H1 (cell line): ENCODE data around the gene NRSN2. TPM values are rescaled to one million over a fixed set of nuclear protein-coding genes. Genes with fewer than 3 reads are reported as not detected.

Experiments
- CTCF ChIA-PET: fragments of 300-600 bp; sonication (Branson Sonifier 250); formaldehyde crosslinking; loops from one replicate; lab custom pipeline; 2021; ENCODE audit not compliant: partially characterized antibody; lab: Charles Lee
- POLR2A ChIA-PET: fragments of 300-600 bp; sonication (Branson Sonifier 250); formaldehyde crosslinking; loops from one replicate; lab custom pipeline; 2021; ENCODE audit warnings: inconsistent platforms; ENCODE audit not compliant: partially characterized antibody; lab: Charles Lee
- DNase-seq, 2 experiments: peaks; one replicate each; pipeline versions ENCODE4 v3.0.0 to v3.0.0-alpha.2; 2010 to 2022; ENCODE audit warnings: low spot score in 2 of 2, low read depth in 1 of 2, mixed read lengths in 1 of 2
- FAIRE-seq: peaks from 2 replicates; lab custom pipeline; 2011; peaks lifted over from hg19 to GRCh38; lab: Jason Lieb, UNC
- H2AFZ ChIP-seq: 2 replicates; pipeline ENCODE4 v1.8.1; 2012; ENCODE audit warnings: low read length, inconsistent platforms
- H2AK5ac ChIP-seq: 2 replicates; pipeline ENCODE4 v1.6.1; 2013; ENCODE audit warnings: low read depth, low read length
- H2BK120ac ChIP-seq: replicated peaks from 2 replicates; pipeline ENCODE3; 2013; ENCODE audit warnings: low read depth, low read length, inconsistent platforms
- H2BK12ac ChIP-seq: 2 replicates; pipeline ENCODE4 v1.6.1; 2013; ENCODE audit warnings: low read depth, low read length
- H2BK15ac ChIP-seq: 2 replicates; pipeline ENCODE4 v1.6.1; 2013; ENCODE audit warnings: low read length
- H2BK20ac ChIP-seq: 2 replicates; pipeline ENCODE4 v1.6.1; 2013; ENCODE audit warnings: low read length
- H2BK5ac ChIP-seq: 2 replicates; pipeline ENCODE4 v1.6.1; 2013; ENCODE audit warnings: low read depth, low read length
- H3K14ac ChIP-seq: 2 replicates; pipeline ENCODE4 v1.6.1; 2013; ENCODE audit warnings: inconsistent platforms; ENCODE audit not compliant: insufficient read length
- H3K18ac ChIP-seq: 2 replicates; pipeline ENCODE4 v1.6.1; 2013; ENCODE audit warnings: low read length; ENCODE audit errors: extremely low read depth
- H3K23ac ChIP-seq: 2 replicates; pipeline ENCODE4 v1.6.1; 2013; ENCODE audit warnings: inconsistent platforms; ENCODE audit not compliant: insufficient read length
- H3K23me2 ChIP-seq: 2 replicates; pipeline ENCODE4 v1.6.1; 2013; ENCODE audit warnings: low read depth, low read length
- H3K27ac ChIP-seq: 2 replicates; pipeline ENCODE4 v1.6.1; 2011; ENCODE audit warnings: low read depth, low read length, inconsistent platforms
- H3K27me3 ChIP-seq, 4 experiments: replicated peaks in 1 of 4; 1 replicate in 1 of 4; 2 replicates in 3 of 4; pipeline versions ENCODE4 v1.6.1 to v1.8.1; 2011 to 2013; ENCODE audit warnings: low read length in 3 of 4, mild to moderate bottlenecking in 3 of 4, inconsistent platforms in 2 of 4, mixed read lengths in 2 of 4, moderate library complexity in 1 of 4; ENCODE audit not compliant: control insufficient read depth in 3 of 4, insufficient read depth in 3 of 4; ENCODE audit errors: extremely low read depth in 1 of 4
- H3K36me3 ChIP-seq, 4 experiments: 2 replicates each; pipeline versions ENCODE4 v1.6.1 to v1.8.1; 2011 to 2013; ENCODE audit warnings: mild to moderate bottlenecking in 4 of 4, low read length in 3 of 4, moderate library complexity in 2 of 4, control low read depth in 1 of 4, inconsistent platforms in 1 of 4; ENCODE audit not compliant: insufficient read depth in 4 of 4, control insufficient read depth in 2 of 4
- H3K4ac ChIP-seq: replicated peaks from 2 replicates; pipeline ENCODE3; 2013; ENCODE audit warnings: low read length, low read depth, mixed read lengths, inconsistent platforms; ENCODE audit not compliant: insufficient read length
- H3K4me1 ChIP-seq, 4 experiments: replicated peaks in 1 of 4; 1 replicate in 1 of 4; 2 replicates in 3 of 4; pipeline versions ENCODE4 v1.6.1 to v1.8.1; 2011 to 2013; ENCODE audit warnings: low read length in 3 of 4, inconsistent platforms in 2 of 4, mixed read lengths in 1 of 4; ENCODE audit not compliant: insufficient read depth in 4 of 4, control insufficient read depth in 3 of 4
- H3K4me2 ChIP-seq, 2 experiments: 2 replicates each; pipeline versions ENCODE4 v1.6.1 to v1.8.1; 2011 to 2013; ENCODE audit warnings: low read depth in 2 of 2, low read length in 2 of 2, control low read depth in 1 of 2, inconsistent platforms in 1 of 2, mild to moderate bottlenecking in 1 of 2; ENCODE audit not compliant: insufficient read depth in 1 of 2
- H3K4me3 ChIP-seq, 4 experiments: fragments of 200-600, 300-600 bp in 1 of 4; sonication (generic), shearing (Covaris generic), sonication (Bioruptor Twin) in 1 of 4; 2 replicates each; pipeline versions ENCODE4 v1.5.1 to v1.8.1; 2011 to 2016; ENCODE audit warnings: low read length in 4 of 4, low read depth in 3 of 4, control low read depth in 2 of 4, inconsistent platforms in 2 of 4, mild to moderate bottlenecking in 2 of 4, mixed read lengths in 1 of 4, moderate library complexity in 1 of 4; ENCODE audit not compliant: insufficient read depth in 2 of 4; ENCODE audit errors: extremely low read depth in 1 of 4
- H3K56ac ChIP-seq: replicated peaks from 2 replicates; pipeline ENCODE3; 2013; ENCODE audit warnings: low read depth, mild to moderate bottlenecking, mixed read lengths, low read length, inconsistent platforms; ENCODE audit not compliant: insufficient read length
- H3K79me1 ChIP-seq: 2 replicates; pipeline ENCODE4 v1.6.1; 2013; ENCODE audit warnings: low read depth, low read length, control low read depth
- H3K79me2 ChIP-seq, 2 experiments: 2 replicates each; pipeline versions ENCODE4 v1.6.1 to v1.8.1; 2012 to 2013; ENCODE audit warnings: low read length in 2 of 2, mild to moderate bottlenecking in 2 of 2, inconsistent platforms in 1 of 2; ENCODE audit not compliant: insufficient read depth in 2 of 2, control insufficient read depth in 1 of 2
- H3K9ac ChIP-seq, 4 experiments: replicated peaks in 1 of 4; 1 replicate in 1 of 4; 2 replicates in 3 of 4; pipeline versions ENCODE4 v1.6.1 to v1.8.1; 2011 to 2013; ENCODE audit warnings: low read depth in 3 of 4, low read length in 3 of 4, control low read depth in 2 of 4, mild to moderate bottlenecking in 2 of 4, moderate library complexity in 2 of 4, inconsistent platforms in 1 of 4; ENCODE audit errors: extremely low read depth in 1 of 4
- H3K9me3 ChIP-seq, 2 experiments: 2 replicates each; pipeline versions ENCODE4 v1.6.1 to v1.8.1; 2012 to 2013; ENCODE audit warnings: mild to moderate bottlenecking in 2 of 2, moderate library complexity in 2 of 2, control low read depth in 1 of 2, inconsistent platforms in 1 of 2, low read depth in 1 of 2, low read length in 1 of 2, mixed read lengths in 1 of 2; ENCODE audit not compliant: insufficient read depth in 2 of 2
- H4K20me1 ChIP-seq, 2 experiments: replicated peaks in 1 of 2; 2 replicates each; pipeline versions ENCODE3 to v1.8.1; 2011 to 2013; ENCODE audit warnings: inconsistent platforms in 2 of 2, low read length in 2 of 2, mild to moderate bottlenecking in 1 of 2; ENCODE audit not compliant: insufficient read depth in 2 of 2, control insufficient read depth in 1 of 2
- H4K5ac ChIP-seq: 2 replicates; pipeline ENCODE4 v1.6.1; 2013; ENCODE audit warnings: low read length, low read depth, mixed read lengths, inconsistent platforms; ENCODE audit not compliant: insufficient read length
- H4K8ac ChIP-seq: 2 replicates; pipeline ENCODE4 v1.8.0; 2013; ENCODE audit warnings: mild to moderate bottlenecking, moderate library complexity, low read length, inconsistent platforms; ENCODE audit not compliant: insufficient read depth; ENCODE audit errors: extremely low read depth
- H4K91ac ChIP-seq: replicated peaks from 2 replicates; pipeline ENCODE3; 2013; ENCODE audit warnings: low read length, mixed read lengths, inconsistent platforms; ENCODE audit not compliant: insufficient read length
- JUN ChIP-seq: IDR thresholded peaks from 2 replicates; pipeline ENCODE4 v1.6.1; 2011; ENCODE audit warnings: low read depth, mild to moderate bottlenecking, improper control_type of control experiment, low read length
- RAD21 ChIP-seq, 2 experiments: IDR thresholded peaks in 1 of 2; conservative IDR thresholded peaks in 1 of 2; 2 replicates each; pipeline ENCODE4 v1.6.1; 2011; ENCODE audit warnings: low read depth in 2 of 2, low read length in 2 of 2, improper control_type of control experiment in 1 of 2, inconsistent platforms in 1 of 2, mild to moderate bottlenecking in 1 of 2, moderate library complexity in 1 of 2
- SAP30 ChIP-seq: fragments of 300-600 bp; sonication (generic); IDR thresholded peaks from 2 replicates; pipeline ENCODE4 v1.7.1; 2012; ENCODE audit warnings: low read length, moderate library complexity, mild to moderate bottlenecking, inconsistent platforms; ENCODE audit not compliant: insufficient read depth, insufficient replicate concordance
- SIX5 ChIP-seq: IDR thresholded peaks from 2 replicates; pipeline ENCODE4 v1.6.1; 2011; ENCODE audit warnings: mild to moderate bottlenecking, low read depth, low read length
- WGBS, 2 experiments: shearing (Covaris generic) in 1 of 2; methylation state at CpG; one replicate each; pipeline versions ENCODE4 v1.1.6 to v1.1.7; 2013 to 2015; ENCODE audit warnings: low lambda C conversion rate in 2 of 2, mixed read lengths in 2 of 2, inconsistent platforms in 1 of 2, low coverage in 1 of 2, missing lambda C conversion rate in 1 of 2; ENCODE audit not compliant: insufficient replicate concordance in 2 of 2, insufficient coverage in 1 of 2, insufficient read length in 1 of 2; ENCODE audit errors: extremely low coverage in 1 of 2, missing lambda C conversion rate in 1 of 2; 5-methylcytosine and 5-hydroxymethylcytosine counted together
- polyA plus RNA-seq, 7 experiments: library from polyadenylated mRNA; depleted of rRNA in 3 of 7; stranded (reverse) in 5 of 7; unstranded in 2 of 7; fragments of >200 nt in 5 of 7; fragments of 200-250 nt in 2 of 7; gene quantifications; 1 replicate in 5 of 7; 2 replicates in 1 of 7; 4 replicates in 1 of 7; pipeline versions ENCODE4 v1.2.1 to v1.2.3, GENCODE V29; 2011 to 2013; ENCODE audit warnings: missing spikeins in 2 of 7, mixed read lengths in 2 of 7
- total RNA-seq: library from RNA; stranded (reverse); fragmentation: NEBNext Ultra II Directional; extraction: Animal tissue kit (Norgen Biotek cat#: 25700); gene quantifications from 2 replicates; pipeline ENCODE4 v1.2.1, GENCODE V29; 2021

Gene NRSN2
- total and polyA plus RNA-seq, 2 of the 8 experiments (the other 6 are each of a cell fraction or from before 2014, with no cell fraction given), result 19.4 to 33.3 TPM

DNA sequence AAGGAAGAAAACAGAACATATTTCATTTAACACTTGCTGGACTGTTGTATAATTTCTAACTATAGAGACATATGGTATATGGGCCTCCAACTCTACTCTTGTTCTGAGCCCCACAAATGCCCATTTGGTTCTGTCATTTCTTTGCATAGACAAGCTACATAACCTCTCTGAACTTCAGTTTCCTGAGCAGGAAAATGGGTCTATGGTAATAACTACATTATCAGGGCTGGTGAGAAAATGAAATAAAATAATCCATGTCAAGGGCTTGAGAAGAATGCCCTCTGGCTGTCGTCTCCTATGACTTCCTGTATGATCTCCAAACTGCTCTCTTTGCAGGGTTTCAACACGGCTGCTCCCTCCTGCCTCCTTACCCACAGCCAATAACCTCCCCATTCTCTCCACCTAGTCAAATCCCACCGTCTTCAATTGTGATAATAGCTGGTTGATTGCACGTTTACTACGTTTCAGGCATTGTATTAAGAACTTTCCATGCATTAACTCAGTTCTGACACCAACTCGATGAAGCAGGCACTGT lies 37.5 kb upstream of the NRSN2 start:
- Histone ChIP-seq H2BK15ac (no peak overlapping the region), H3K4me1 (peaks cover 4 to 11% (median 6%) of the 10 kb centered on the region in 4 experiments), H3K56ac (peak overlapping the region; percentile 51), H3K18ac (peak overlapping the region; percentile 43), H2AK5ac (no peak overlapping the region; the same call in 1 of the 2 replicates), H2BK20ac (peak overlapping the region; percentile 53; the same call in 1 of the 2 replicates), H3K27ac (peak overlapping the region; percentile 65), H3K23ac (no peak overlapping the region), H3K4me2 (peak overlapping the region; percentile 79 to 92), H3K23me2 (peaks cover 4% of the 10 kb centered on the region), H4K8ac (no peak overlapping the region), H2AFZ (peak overlapping the region; percentile 81; the same call in 1 of the 2 replicates), H3K9ac (peak overlapping the region in 3 of 4 experiments; percentile 40 to 74 (median 41); a peak in 4 of 7 replicates), H2BK12ac (no peak overlapping the region), H2BK5ac (peak overlapping the region; percentile 83), H3K14ac (no peak overlapping the region), H3K4me3 (peak overlapping the region; percentile 42 to 60 (median 59)), H3K27me3 (no peaks in the 10 kb centered on the region), H4K91ac (peak overlapping the region; percentile 93), H3K79me2 (no peaks in the 10 kb centered on the region), H4K20me1 (no peaks in the 10 kb centered on the region), H2BK120ac (peak overlapping the region; percentile 90), H3K4ac (peak overlapping the region; percentile 61), H3K9me3 (no peaks in the 10 kb centered on the region), H3K36me3 (no peaks in the 10 kb centered on the region), H4K5ac (peak overlapping the region; percentile 17), H3K79me1 (no peaks in the 10 kb centered on the region)
- FAIRE-seq (no peak), DNase-seq (no peak)
- WGBS, 2 experiments, result 8% methylated on average over 6 of the region's 6 CpGs; no CpG with 5 or more reads in 1 of the 2 experiments
- TF ChIP-seq JUN (no peak), RAD21 (IDR thresholded peaks at IDR 0.05 in 1 of 2, conservative IDR thresholded peaks at IDR 0.05 in 1 of 2; ENCODE audit: low read depth in 2 of 2, low read length in 2 of 2) (0 out of 4 replicates have a peak, but pooled peaks of 1 of the 2 experiments have one; percentile 5), SAP30 (no peak), SIX5 (no peak)
- POLR2A ChIA-PET, result interaction anchor here (0.6 to 6.4 kb wide), 8 partner anchors 10 to 71 kb away, joined by 3 to 97 read pairs (median 6); partner anchors contain the start of genes NRSN2, SOX12 and ZCCHC3
- CTCF ChIA-PET, result interaction anchor here (1.1 to 4.5 kb wide), 7 partner anchors 8 to 39 kb away, joined by 3 to 30 read pairs (median 9); no protein-coding TSS in a partner anchor
